ENCODE data around the gene GMPPA.

The GMPPA gene

DNA sequence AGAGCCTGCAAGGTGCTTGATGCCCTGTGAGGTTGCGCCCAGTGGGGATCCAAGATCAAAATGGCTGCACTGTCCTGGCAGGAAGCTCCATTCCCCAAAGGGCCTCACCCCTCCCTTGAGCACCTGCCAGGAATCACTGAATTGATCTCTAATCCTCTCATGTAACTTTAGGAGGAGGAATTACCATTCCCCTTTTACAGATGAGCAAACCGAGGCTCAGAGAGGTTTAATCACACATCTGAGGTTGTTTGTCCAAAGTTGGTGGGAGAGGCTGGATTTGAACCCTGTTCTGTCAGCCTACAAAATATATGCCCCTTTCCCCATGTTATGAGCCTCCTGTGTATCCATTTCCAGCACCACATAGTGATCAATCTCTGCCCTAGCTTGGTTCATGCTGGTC lies 26.1 kb downstream of the GMPPA start:
- no peak overlapping the region for H3K9ac ChIP-seq (ENCODE audit: low read length)
- no peaks in the 10 kb centered on the region for H3K36me3 ChIP-seq (ENCODE audit: control insufficient read depth, insufficient read depth, low read length)
- H3K4me3 ChIP-seq (ENCODE audit: low read length), result no peak overlapping the region
- peaks cover 21% of the 10 kb centered on the region for H3K27me3 ChIP-seq (ENCODE audit: control insufficient read depth, insufficient read depth, low read length)
- H3K27ac ChIP-seq (ENCODE audit: low read depth, low read length), result no peak overlapping the region
- H3K4me1 ChIP-seq (ENCODE audit: control insufficient read depth, insufficient read depth, low read length), result peaks cover 3% of the 10 kb centered on the region

- peaks cover 3% of the 10 kb centered on the region for H3K4me1 ChIP-seq (ENCODE audit: control insufficient read depth, insufficient read depth, low read length)
- no peak overlapping the region for H3K9ac ChIP-seq (ENCODE audit: low read length)
- no peak overlapping the region for H3K27ac ChIP-seq (ENCODE audit: low read depth, low read length)
- peaks cover 27% of the 10 kb centered on the region for H3K27me3 ChIP-seq (ENCODE audit: control insufficient read depth, insufficient read depth, low read length)
- H3K36me3 ChIP-seq (ENCODE audit: control insufficient read depth, insufficient read depth, low read length), result no peaks in the 10 kb centered on the region
- no peak overlapping the region for H3K4me3 ChIP-seq (ENCODE audit: low read length)
Observed at GRCh38 chr2:219525533-219526232, 27.0 kb downstream of the GMPPA start.

DNA sequence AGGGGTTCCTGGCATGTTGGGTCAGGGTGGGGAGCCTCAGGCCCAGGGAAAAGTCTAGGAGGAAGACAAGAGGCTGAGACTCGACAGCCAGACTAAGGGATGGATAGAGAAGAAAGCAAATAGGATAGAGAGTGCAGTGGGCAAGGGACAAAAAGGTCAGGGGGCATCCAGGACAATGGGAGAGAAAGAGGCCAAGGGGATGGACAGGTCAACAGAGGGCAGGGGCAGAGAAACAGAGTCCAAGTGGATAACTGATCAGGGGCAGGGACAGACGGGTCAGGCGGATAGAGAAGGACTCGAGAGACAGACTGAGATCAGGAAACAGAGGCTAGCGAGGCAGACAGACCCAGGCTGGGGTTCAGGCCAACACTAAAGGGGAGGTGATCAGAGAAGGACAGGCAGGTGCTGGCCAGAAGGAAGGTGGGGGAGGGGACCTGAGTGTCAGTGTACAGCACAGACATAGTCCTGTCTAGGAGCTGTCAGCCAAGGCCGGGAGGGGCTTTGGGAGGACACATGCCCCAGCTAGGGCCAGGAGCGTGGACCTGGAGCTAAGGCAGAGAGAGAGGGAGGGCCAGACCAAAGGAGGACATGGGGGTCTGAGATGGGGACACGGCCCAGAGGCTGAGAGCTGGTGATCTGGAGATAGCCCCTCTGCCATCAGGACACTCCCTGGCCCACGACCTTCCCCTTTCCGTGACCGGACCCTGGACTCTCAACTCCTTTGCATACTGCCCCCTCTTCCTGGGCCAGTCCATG lies 27.8 kb downstream of the GMPPA start:
- peaks cover 27% of the 10 kb centered on the region for H3K27me3 ChIP-seq (ENCODE audit: control insufficient read depth, insufficient read depth, low read length)
- H3K36me3 ChIP-seq (ENCODE audit: control insufficient read depth, insufficient read depth, low read length), result no peaks in the 10 kb centered on the region
- no peak overlapping the region for H3K9ac ChIP-seq (ENCODE audit: low read length)
- H3K4me1 ChIP-seq (ENCODE audit: control insufficient read depth, insufficient read depth, low read length), result peaks cover 3% of the 10 kb centered on the region
- no peak overlapping the region for H3K27ac ChIP-seq (ENCODE audit: low read depth, low read length)
- no peak overlapping the region for H3K4me3 ChIP-seq (ENCODE audit: low read length)

- H3K9ac ChIP-seq (ENCODE audit: low read length), result no peak overlapping the region
- peaks cover 23% of the 10 kb centered on the region for H3K27me3 ChIP-seq (ENCODE audit: control insufficient read depth, insufficient read depth, low read length)
- H3K36me3 ChIP-seq (ENCODE audit: control insufficient read depth, insufficient read depth, low read length), result no peaks in the 10 kb centered on the region
- H3K27ac ChIP-seq (ENCODE audit: low read depth, low read length), result no peak overlapping the region
- H3K4me3 ChIP-seq (ENCODE audit: low read length), result no peak overlapping the region
- H3K4me1 ChIP-seq (ENCODE audit: control insufficient read depth, insufficient read depth, low read length), result peaks cover under 1% of the 10 kb centered on the region
Observed at GRCh38 chr2:219527076-219527394, 28.3 kb downstream of the GMPPA start.

DNA sequence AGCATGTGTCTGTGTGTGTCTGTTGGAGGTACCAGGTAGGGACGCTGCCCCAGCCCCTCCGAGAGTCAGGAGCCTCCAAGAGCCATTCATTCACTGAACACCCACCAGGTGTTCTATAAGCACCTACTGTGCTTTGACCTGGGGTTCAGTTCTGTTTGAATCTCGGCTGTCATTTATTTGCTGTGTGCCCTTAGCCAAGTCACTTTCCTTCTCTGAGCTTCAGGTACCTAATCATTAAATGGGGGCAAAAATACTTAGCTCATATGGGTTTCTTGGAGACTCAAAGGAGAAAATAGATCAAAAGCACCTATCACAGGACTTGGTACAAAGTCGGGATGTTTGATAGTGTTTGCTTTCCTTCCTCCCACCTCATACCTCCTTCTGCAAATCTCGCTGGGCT lies 28.8 kb downstream of the GMPPA start:
- no peaks in the 10 kb centered on the region for H3K4me1 ChIP-seq (ENCODE audit: control insufficient read depth, insufficient read depth, low read length)

DNA sequence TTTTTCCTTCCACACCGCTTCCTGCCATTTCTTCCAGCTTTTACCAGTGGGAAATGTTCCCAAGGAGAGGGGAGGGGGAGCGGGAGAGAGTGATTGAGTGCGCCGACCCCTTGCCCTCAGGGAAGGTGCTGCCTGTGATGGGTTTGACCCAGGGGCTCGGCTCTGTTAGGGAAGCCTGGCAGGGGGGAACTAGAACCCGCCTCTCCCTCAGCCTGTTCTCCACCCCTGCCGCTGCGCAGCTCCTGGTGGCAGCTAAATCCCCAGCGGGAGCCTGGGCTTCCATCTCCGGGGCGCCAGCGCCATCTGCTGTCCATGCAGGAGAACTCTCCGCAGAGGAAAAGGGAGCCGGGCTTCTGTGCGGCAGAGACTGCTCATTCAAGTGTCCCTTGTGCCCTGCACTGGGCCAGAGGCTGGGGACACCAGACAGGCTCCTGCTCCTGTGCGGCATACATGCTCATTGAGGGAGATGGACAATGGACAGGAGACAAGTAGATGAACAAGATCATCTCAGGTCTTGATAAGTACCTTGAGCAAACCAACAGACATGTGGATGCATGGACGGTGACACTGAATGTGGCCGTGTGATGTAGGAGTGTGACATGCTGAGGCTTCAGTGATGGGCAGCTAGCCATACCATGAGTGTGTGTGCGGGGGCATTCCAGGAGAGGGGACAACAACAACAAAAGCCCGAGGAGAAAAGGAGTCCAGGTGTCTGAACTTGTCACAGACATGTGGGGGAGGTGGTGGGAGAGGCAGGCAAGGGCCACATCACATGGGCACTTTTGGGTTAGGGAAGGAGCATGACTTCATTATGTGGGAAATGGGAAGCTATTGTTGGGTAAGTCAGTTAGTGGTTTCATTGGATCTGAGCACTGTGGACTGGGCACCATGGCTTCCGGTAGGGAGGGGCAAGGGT lies 31.6 kb downstream of the GMPPA start:
- Histone ChIP-seq H3K27ac (ENCODE audit: low read depth, low read length) (no peak overlapping the region), H3K27me3 (ENCODE audit: control insufficient read depth, insufficient read depth, low read length) (peaks cover 25% of the 10 kb centered on the region), H3K4me1 (ENCODE audit: control insufficient read depth, insufficient read depth, low read length) (no peaks in the 10 kb centered on the region), H3K9ac (ENCODE audit: low read length) (no peak overlapping the region), H3K36me3 (ENCODE audit: control insufficient read depth, insufficient read depth, low read length) (no peaks in the 10 kb centered on the region), H3K4me3 (ENCODE audit: low read length) (peak overlapping the region; percentile 35)

More for the DNA sequence above, 28.8 kb downstream of the GMPPA start:
- H3K4me3 ChIP-seq (ENCODE audit: low read length), result no peak overlapping the region
- peaks cover 24% of the 10 kb centered on the region for H3K27me3 ChIP-seq (ENCODE audit: control insufficient read depth, insufficient read depth, low read length)
- H3K27ac ChIP-seq (ENCODE audit: low read depth, low read length), result no peak overlapping the region
- no peaks in the 10 kb centered on the region for H3K36me3 ChIP-seq (ENCODE audit: control insufficient read depth, insufficient read depth, low read length)
- no peak overlapping the region for H3K9ac ChIP-seq (ENCODE audit: low read length)

- peaks cover 25% of the 10 kb centered on the region for H3K27me3 ChIP-seq (ENCODE audit: control insufficient read depth, insufficient read depth, low read length)
Observed at GRCh38 chr2:219531639-219532377, 33.1 kb downstream of the GMPPA start.

DNA sequence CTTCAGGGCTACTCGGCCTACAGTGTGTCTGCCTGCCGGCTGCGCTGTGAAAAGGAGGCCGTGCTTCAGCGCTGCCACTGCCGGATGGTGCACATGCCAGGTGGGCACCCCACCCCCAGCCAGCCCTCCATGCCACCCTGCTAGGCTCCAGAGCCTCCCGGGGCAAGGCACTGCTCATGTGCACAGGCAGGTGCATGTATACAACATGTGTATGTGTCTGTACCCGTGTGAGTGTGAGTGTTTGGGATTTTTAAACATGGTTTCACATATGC lies 33.6 kb downstream of the GMPPA start:
- Histone ChIP-seq H3K27ac (ENCODE audit: low read depth, low read length) (no peak overlapping the region), H3K36me3 (ENCODE audit: control insufficient read depth, insufficient read depth, low read length) (no peaks in the 10 kb centered on the region), H3K4me3 (ENCODE audit: low read length) (no peak overlapping the region), H3K27me3 (ENCODE audit: control insufficient read depth, insufficient read depth, low read length) (peaks cover 20% of the 10 kb centered on the region), H3K9ac (ENCODE audit: low read length) (no peak overlapping the region), H3K4me1 (ENCODE audit: control insufficient read depth, insufficient read depth, low read length) (no peaks in the 10 kb centered on the region)

More at GRCh38 chr2:219531639-219532377, 33.1 kb downstream of the GMPPA start:
- H3K27ac ChIP-seq (ENCODE audit: low read depth, low read length), result no peak overlapping the region
- no peak overlapping the region for H3K9ac ChIP-seq (ENCODE audit: low read length)
- no peaks in the 10 kb centered on the region for H3K36me3 ChIP-seq (ENCODE audit: control insufficient read depth, insufficient read depth, low read length)
- H3K4me3 ChIP-seq (ENCODE audit: low read length), result no peak overlapping the region
- no peaks in the 10 kb centered on the region for H3K4me1 ChIP-seq (ENCODE audit: control insufficient read depth, insufficient read depth, low read length)

- H3K9ac ChIP-seq (ENCODE audit: low read length), result no peak overlapping the region
- H3K4me3 ChIP-seq (ENCODE audit: low read length), result no peak overlapping the region
- no peaks in the 10 kb centered on the region for H3K4me1 ChIP-seq (ENCODE audit: control insufficient read depth, insufficient read depth, low read length)
- H3K27ac ChIP-seq (ENCODE audit: low read depth, low read length), result no peak overlapping the region
- H3K27me3 ChIP-seq (ENCODE audit: control insufficient read depth, insufficient read depth, low read length), result peaks cover 18% of the 10 kb centered on the region
- peaks cover 1% of the 10 kb centered on the region for H3K36me3 ChIP-seq (ENCODE audit: control insufficient read depth, insufficient read depth, low read length)
Observed at GRCh38 chr2:219533930-219534661, 35.4 kb downstream of the GMPPA start.

DNA sequence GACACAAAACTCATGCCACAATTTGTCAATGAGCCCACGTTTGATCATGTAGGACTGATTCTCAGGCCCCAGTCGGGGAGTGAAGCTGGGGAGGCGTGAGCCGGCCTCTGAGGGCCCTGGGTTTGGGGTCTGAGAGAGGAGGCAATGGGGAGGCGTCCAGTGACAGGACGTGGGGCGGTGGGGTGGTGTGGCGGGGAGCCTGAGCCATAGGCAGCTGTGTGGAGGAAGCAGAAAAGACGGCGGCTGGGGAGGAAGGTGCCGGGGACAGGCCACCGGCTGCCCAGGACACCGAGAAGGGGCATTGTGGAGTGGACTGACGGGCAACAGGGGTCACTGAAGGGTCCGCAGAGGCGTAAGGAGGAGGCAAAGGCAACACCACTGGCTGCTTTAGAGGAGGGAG lies 37.7 kb downstream of the GMPPA start:
- no peak overlapping the region for H3K27ac ChIP-seq (ENCODE audit: low read depth, low read length)
- H3K4me3 ChIP-seq (ENCODE audit: low read length), result no peak overlapping the region
- peaks cover 3% of the 10 kb centered on the region for H3K36me3 ChIP-seq (ENCODE audit: control insufficient read depth, insufficient read depth, low read length)
- no peak overlapping the region for H3K9ac ChIP-seq (ENCODE audit: low read length)
- H3K4me1 ChIP-seq (ENCODE audit: control insufficient read depth, insufficient read depth, low read length), result peaks cover 1% of the 10 kb centered on the region
- peaks cover 6% of the 10 kb centered on the region for H3K27me3 ChIP-seq (ENCODE audit: control insufficient read depth, insufficient read depth, low read length)

GRCh38 chr2:219536967-219537366 lies 38.3 kb downstream of the GMPPA start:
- Histone ChIP-seq H3K4me3 (ENCODE audit: low read length) (no peak overlapping the region), H3K9ac (ENCODE audit: low read length) (no peak overlapping the region), H3K4me1 (ENCODE audit: control insufficient read depth, insufficient read depth, low read length) (peaks cover 2% of the 10 kb centered on the region), H3K36me3 (ENCODE audit: control insufficient read depth, insufficient read depth, low read length) (peaks cover 3% of the 10 kb centered on the region), H3K27me3 (ENCODE audit: control insufficient read depth, insufficient read depth, low read length) (peaks cover 6% of the 10 kb centered on the region), H3K27ac (ENCODE audit: low read depth, low read length) (no peak overlapping the region)

Measured in rectal smooth muscle tissue (tissue), 1 donor.